Measurements from ENCODE around the gene PPFIA4. TPM values are rescaled to one million over a fixed set of nuclear protein-coding genes. Genes with fewer than 3 reads are reported as not detected.
A peak's percentile ranks its signal among the peaks of the same experiment; 100 is the strongest.

Gene PPFIA4
- total RNA-seq, 1 experiment from 2014 or later: 3.0 TPM

- H3K27me3 ChIP-seq (replicated peaks; ENCODE audit: insufficient read depth, low read depth, low read length, poor library complexity): no peaks in the 10 kb centered on the region
Measured at GRCh38 chr1:203006948-203007871, 19.1 kb upstream of the PPFIA4 start, which contains the start of gene TMEM183A. TSS of gene TMEM183A (plus strand) at chr1:203007374. CDS start at chr1:203007466, 92 bp downstream.

DNA sequence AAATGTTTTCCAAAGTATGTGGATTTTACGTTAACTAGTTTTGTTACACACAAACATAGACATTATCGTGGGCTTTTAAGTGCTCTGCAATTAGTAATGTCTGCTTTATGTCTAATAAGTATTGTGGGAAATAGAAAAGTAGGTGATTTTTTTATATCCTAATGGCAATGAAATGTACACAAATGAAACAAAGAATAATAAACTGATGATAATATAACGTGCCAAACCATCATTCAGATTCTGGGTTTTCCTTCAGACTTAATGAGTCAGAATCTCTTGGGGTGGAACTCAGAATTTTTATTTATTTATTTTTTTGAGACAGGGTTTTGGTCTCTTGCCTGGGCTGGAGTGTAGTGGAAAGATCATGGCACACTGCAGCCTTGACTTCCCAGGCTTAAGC is 17.1 kb upstream of the PPFIA4 start:
- peaks cover 50% of the 10 kb centered on the region for H3K36me3 ChIP-seq (ENCODE audit: insufficient read depth, low read length, poor library complexity, severe bottlenecking)
- no TSS peak for BruUV-seq (replicated peaks)
- H3K4me1 ChIP-seq (ENCODE audit: insufficient read depth, low read length, poor library complexity, severe bottlenecking): peaks cover 13% of the 10 kb centered on the region
- H3K27me3 ChIP-seq (replicated peaks; ENCODE audit: insufficient read depth, low read depth, low read length, poor library complexity): no peaks in the 10 kb centered on the region
- ChIA-PET CTCF (no interaction called here), POLR2A (ENCODE audit: low non-redundant PET) (no interaction called here)
- DNase-seq (ENCODE audit: low spot score): no peak
- no peak overlapping the region for H3K27ac ChIP-seq (ENCODE audit: low read depth, low read length, poor library complexity, severe bottlenecking)
- TF ChIP-seq, protein P1, sequence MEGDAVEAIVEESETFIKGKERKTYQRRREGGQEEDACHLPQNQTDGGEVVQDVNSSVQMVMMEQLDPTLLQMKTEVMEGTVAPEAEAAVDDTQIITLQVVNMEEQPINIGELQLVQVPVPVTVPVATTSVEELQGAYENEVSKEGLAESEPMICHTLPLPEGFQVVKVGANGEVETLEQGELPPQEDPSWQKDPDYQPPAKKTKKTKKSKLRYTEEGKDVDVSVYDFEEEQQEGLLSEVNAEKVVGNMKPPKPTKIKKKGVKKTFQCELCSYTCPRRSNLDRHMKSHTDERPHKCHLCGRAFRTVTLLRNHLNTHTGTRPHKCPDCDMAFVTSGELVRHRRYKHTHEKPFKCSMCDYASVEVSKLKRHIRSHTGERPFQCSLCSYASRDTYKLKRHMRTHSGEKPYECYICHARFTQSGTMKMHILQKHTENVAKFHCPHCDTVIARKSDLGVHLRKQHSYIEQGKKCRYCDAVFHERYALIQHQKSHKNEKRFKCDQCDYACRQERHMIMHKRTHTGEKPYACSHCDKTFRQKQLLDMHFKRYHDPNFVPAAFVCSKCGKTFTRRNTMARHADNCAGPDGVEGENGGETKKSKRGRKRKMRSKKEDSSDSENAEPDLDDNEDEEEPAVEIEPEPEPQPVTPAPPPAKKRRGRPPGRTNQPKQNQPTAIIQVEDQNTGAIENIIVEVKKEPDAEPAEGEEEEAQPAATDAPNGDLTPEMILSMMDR (conservative IDR thresholded peaks at IDR 0.05; ENCODE audit: low read depth, low read length): no peak
- TF ChIP-seq EZH2 (IDR thresholded peaks at IDR 0.05; ENCODE audit: borderline replicate concordance, low read depth, low read length, poor library complexity, severe bottlenecking): no peak
- no peaks in the 10 kb centered on the region for H3K9me3 ChIP-seq (ENCODE audit: low read depth, low read length, poor library complexity, severe bottlenecking)
- H3K4me3 ChIP-seq (ENCODE audit: low read depth, low read length, poor library complexity, severe bottlenecking): no peak overlapping the region
- intact Hi-C loops (cut with micrococcal nuclease; ENCODE audit: unreplicated experiment): loop anchor here (5.0 to 10.0 kb wide), 2 partner anchors 82 to 664 kb away; partner anchors contain the start of genes KLHL12, PPP1R12B and UBE2T

More at GRCh38 chr1:203006948-203007871, 19.1 kb upstream of the PPFIA4 start, which contains the start of gene TMEM183A:
- intact Hi-C loops (cut with micrococcal nuclease; ENCODE audit: unreplicated experiment): loop anchor here (5.0 to 10.0 kb wide), 2 partner anchors 80 to 662 kb away; partner anchors contain the start of genes KLHL12, PPP1R12B and UBE2T
- ChIA-PET POLR2A (ENCODE audit: low non-redundant PET) (interaction anchor here (0.6 to 1.0 kb wide), 3 partner anchors 80 to 132 kb away, joined by 3 to 8 read pairs (median 6); no protein-coding TSS in a partner anchor), CTCF (interaction anchor here (0.6 kb wide), 1 partner anchor 215 kb away, joined by 3 read pairs; no protein-coding TSS in a partner anchor)
- peak within 1 kb of the TSS; percentile 97 for H3K4me3 ChIP-seq (ENCODE audit: low read depth, low read length, poor library complexity, severe bottlenecking)
- BruUV-seq (replicated peaks): no TSS peak
- H3K4me1 ChIP-seq (ENCODE audit: insufficient read depth, low read length, poor library complexity, severe bottlenecking): peaks cover 13% of the 10 kb centered on the region
- peaks cover 35% of the 10 kb centered on the region for H3K36me3 ChIP-seq (ENCODE audit: insufficient read depth, low read length, poor library complexity, severe bottlenecking)
- H3K9me3 ChIP-seq (ENCODE audit: low read depth, low read length, poor library complexity, severe bottlenecking): no peaks in the 10 kb centered on the region
- TF ChIP-seq, protein P1 (conservative IDR thresholded peaks at IDR 0.05; ENCODE audit: low read depth, low read length): no peak
- TF ChIP-seq EZH2 (IDR thresholded peaks at IDR 0.05; ENCODE audit: borderline replicate concordance, low read depth, low read length, poor library complexity, severe bottlenecking): no peak
- peak within 1 kb of the TSS; percentile 90 for H3K27ac ChIP-seq (ENCODE audit: low read depth, low read length, poor library complexity, severe bottlenecking)
- peak; percentile 98 for DNase-seq (ENCODE audit: low spot score)

- ChIA-PET CTCF (no interaction called here), POLR2A (ENCODE audit: low non-redundant PET) (no interaction called here)
- no peak for DNase-seq (ENCODE audit: low spot score)
- Histone ChIP-seq H3K27me3 (replicated peaks; ENCODE audit: insufficient read depth, low read depth, low read length, poor library complexity) (no peaks in the 10 kb centered on the region), H3K27ac (ENCODE audit: low read depth, low read length, poor library complexity, severe bottlenecking) (no peak overlapping the region), H3K4me3 (ENCODE audit: low read depth, low read length, poor library complexity, severe bottlenecking) (no peak overlapping the region), H3K9me3 (ENCODE audit: low read depth, low read length, poor library complexity, severe bottlenecking) (no peaks in the 10 kb centered on the region), H3K4me1 (ENCODE audit: insufficient read depth, low read length, poor library complexity, severe bottlenecking) (peaks cover 13% of the 10 kb centered on the region), H3K36me3 (ENCODE audit: insufficient read depth, low read length, poor library complexity, severe bottlenecking) (peaks cover 74% of the 10 kb centered on the region)
- TF ChIP-seq, protein P1 (conservative IDR thresholded peaks at IDR 0.05; ENCODE audit: low read depth, low read length): no peak
- TF ChIP-seq EZH2 (IDR thresholded peaks at IDR 0.05; ENCODE audit: borderline replicate concordance, low read depth, low read length, poor library complexity, severe bottlenecking): no peak
- intact Hi-C loops (cut with micrococcal nuclease; ENCODE audit: unreplicated experiment): no loop called here
- no TSS peak for BruUV-seq (replicated peaks)
Measured at GRCh38 chr1:203011582-203011981, 14.7 kb upstream of the PPFIA4 start.

All from A673 (cell line).